GM10266 (cell line): Measurements from ENCODE around the gene TMEM116.
"Not testable (repeated sequence)": the region's sequence is repeated elsewhere in the genome, so short reads cannot be mapped to it uniquely, and the experiment has no call there.

Experiments used
- DNase-seq: peaks from one replicate; pipeline ENCODE4 v3.0.0; 2012; ENCODE audit errors: extremely low spot score
- CTCF ChIP-seq: IDR thresholded peaks from 2 replicates; pipeline ENCODE4 v1.5.1; 2012; ENCODE audit warnings: mild to moderate bottlenecking, low read depth; ENCODE audit not compliant: control insufficient read depth, insufficient read depth; ENCODE audit errors: missing control alignments

The TMEM116 gene

GRCh38 chr12:112018571-112019237 is 5.7 kb upstream of the TMEM116 start:
- TF ChIP-seq CTCF = no peak
- DNase-seq = no peak

GRCh38 chr12:112017041-112017440 is 4.1 kb upstream of the TMEM116 start:
- TF ChIP-seq CTCF = no peak

GRCh38 chr12:112015938-112016337 is 3.0 kb upstream of the TMEM116 start:
- no peak for DNase-seq
- no peak for TF ChIP-seq CTCF

More at GRCh38 chr12:112017041-112017440, 4.1 kb upstream of the TMEM116 start:
- DNase-seq = no peak

GRCh38 chr12:112013601-112014402 is 837 bp upstream of the TMEM116 start:
- DNase-seq = peak; percentile 30
- no peak for TF ChIP-seq CTCF

GRCh38 chr12:112011685-112012084 is 1.3 kb downstream of the TMEM116 start:
- TF ChIP-seq CTCF = no peak
- no peak for DNase-seq

- TF ChIP-seq CTCF = no peak
- no peak for DNase-seq
Observed at GRCh38 chr12:112010415-112011344, 2.3 kb downstream of the TMEM116 start.

- not testable (repeated sequence) for DNase-seq
Observed at GRCh38 chr12:112009596-112009995, 3.4 kb downstream of the TMEM116 start.
